HG03460 (cell line): Measurements from ENCODE around the gene PRR4.

ENCODE experiments used
- ATAC-seq: cut with Tn5 transposase; IDR thresholded peaks from one replicate; pipeline ENCODE4 v1.9.1; 2021; ENCODE audit not compliant: unreplicated experiment

The PRR4 gene, protein sequence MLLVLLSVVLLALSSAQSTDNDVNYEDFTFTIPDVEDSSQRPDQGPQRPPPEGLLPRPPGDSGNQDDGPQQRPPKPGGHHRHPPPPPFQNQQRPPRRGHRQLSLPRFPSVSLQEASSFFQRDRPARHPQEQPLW

DNA sequence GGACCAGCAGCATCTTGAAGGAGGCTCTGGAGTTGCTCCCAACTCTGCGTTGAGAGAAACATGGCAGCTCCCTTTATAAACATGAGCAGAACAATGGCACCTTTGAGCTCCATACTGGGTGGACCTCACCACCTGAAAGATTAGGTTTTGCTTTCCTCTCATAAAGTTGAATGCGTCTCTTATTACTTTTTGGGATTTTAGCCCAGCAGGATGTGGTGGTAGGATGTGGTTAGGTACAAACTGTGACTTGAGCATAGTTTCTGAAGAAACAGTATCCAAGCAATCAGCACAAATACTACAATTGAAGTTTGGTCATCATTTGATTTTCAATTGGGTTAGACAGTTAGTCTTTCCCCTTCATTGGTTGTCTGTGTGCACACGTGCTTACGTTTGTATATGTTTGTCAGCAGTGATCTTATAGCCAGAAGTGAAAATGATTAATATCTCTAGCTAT is at the start of gene PRR4:
Gene PRR4 (minus strand): TSS at position 51 of the 454 bp plus-strand sequence. CDS start 38 bp downstream, at position 13.
- ATAC-seq, result no peak

DNA sequence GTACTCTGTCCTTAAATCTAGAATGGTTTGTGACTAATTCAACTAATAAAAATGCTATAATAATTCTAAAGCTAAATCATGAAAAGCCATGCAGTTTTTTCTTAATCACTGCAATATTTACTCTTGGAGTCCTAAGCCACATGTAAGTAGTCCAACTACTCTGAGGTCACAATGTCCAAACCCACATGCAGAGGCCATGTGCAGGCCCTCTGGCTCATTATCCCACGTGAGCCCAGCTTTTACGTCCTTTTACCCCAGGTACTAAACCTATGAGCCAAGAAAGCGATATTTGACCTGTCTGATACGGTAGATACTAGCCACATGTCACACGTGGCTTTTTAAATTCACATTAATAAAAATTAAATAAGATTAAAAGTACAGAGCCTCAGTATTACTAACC is 47.6 kb upstream of the PRR4 start:
- no peak for ATAC-seq

DNA sequence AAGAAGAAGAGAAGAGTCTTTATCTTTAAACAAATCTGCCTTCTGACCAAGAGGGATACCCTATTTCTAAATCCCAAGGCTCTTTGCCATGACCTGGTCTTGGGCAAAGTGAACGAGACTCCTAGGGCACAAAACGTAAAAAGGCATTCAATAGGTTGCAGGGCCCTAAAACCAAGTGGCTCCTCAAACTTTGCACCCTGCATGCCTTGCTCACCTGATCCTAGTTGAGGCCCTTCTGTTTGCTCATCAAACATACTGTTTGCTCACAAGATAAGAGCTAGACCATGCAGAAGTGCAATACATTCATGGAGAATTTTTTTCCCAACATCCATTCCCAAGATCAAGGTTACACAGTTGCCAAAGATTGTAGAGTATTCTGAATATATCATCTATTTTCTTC is 42.7 kb upstream of the PRR4 start:
- ATAC-seq, result no peak

DNA sequence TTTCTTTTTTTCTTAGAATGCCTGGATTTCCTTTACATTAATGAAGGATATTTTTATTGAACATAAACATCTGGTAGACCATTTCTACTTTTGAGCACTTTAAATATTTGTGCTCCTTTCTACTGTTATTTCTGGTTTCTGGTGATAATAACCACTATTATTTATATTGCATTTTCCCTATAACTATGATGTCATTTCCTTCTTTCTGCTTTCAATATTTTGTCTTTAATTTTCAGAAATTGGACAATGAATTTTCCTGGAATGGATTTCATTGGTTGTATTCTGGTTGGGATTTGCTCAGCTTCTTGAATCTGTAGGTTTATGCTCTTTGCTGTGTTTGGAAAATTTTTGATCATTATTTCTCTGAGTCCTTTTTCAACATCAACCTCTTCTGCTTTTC is 40.0 kb upstream of the PRR4 start:
- no peak for ATAC-seq

DNA sequence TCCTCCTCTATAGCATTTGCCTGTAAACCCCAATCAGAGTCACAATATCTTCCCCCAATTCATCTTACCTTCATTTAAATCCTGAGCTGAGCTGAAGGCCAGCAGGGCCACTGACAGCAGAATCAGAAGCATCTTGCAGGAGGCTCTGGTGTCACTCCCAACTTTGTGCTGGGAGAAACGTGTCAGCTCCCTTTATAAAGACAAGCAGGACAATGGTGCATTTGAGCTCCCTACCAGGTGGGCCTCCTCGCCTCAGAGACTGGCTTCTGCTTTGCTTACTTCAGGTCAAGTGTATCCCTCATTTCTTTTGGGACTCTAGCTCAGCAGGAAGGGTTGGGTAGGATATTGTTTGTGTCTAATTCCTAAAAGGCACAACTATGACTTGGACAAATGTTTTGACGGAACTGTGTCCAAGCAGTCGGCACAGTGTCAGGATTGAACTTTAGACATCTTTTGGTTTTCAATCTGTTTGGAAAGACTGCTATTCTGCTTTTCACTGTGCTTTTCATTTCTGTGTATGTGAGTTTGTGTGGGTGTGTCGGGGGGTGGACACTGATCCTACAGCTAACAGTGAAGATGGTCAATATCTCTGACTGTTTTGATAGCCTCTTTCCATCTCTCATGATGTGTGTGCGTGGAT is 34.9 kb upstream of the PRR4 start, which contains the start of gene PRH1:
Gene PRH1 (minus strand): TSS at position 170 of the 640 bp plus-strand sequence. CDS start 38 bp downstream, at position 132.
- no peak for ATAC-seq

DNA sequence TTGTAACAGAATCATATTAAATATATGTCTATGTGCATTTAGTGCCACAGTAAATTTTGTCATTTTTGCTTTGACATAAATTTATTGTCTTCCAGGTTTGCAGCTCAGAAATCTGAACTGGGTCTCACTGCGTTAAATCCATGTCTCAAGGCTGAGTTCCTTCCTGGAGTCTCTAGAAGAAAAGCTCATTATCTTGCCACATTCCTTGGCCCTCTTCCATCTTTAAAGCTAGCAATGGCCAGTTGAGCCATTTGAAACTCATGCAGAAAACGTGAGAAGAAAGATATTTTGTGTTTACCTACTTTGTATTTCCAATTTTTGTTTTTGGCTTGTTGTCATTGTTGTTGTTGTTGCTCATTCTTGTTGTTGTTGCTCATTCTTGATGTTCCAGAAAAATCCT is 24.1 kb upstream of the PRR4 start:
- no peak for ATAC-seq

DNA sequence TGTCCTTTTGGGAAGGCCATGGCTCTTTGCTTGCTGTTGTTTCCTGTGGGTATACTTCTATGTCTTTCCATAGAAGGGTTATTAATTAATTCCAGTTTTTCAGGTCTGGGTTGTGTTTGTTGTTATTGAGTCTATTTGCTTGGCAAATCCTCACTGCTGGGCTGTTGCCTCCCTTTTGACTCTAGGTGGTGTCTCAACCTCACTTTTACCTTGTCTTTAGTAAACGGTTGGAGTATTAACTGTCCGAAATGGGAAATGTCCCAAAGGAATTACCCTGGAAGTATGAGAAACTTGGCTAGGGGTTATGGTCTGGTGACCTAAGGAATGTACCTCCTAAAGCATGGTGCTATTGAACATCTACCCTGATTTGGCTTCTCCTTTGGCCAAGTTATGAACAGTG is 18.1 kb upstream of the PRR4 start:
- no peak for ATAC-seq

DNA sequence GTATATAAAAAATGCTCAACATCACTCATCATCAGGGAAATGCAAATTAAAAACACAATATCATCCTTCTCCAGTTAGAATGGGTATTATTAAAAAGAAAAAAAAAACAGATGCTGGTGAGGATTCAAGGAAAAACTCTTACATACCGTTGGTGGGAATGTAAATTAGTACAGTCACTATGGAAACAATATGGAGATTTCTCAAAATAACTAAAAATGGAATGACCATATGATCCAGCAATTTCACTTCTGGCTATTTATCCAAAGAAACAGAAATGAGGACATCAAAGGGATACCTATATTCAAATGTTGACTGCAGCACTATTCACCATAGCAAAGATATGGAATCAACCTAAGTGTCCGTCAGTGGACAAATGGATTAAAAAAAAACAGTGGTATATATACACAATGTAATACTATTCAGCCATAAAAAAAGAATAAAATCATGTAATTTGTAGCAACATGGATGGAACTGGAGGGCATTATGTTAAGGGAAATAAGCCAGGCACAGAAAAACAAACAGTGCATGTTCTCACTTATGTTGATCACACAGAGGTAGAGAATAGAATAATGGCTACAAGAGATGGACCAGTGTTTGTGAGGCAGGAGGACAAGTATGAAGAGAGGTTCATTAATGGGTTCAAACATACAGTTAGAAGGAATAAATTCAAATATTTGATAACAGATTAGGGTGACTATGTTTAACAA is 14.4 kb upstream of the PRR4 start:
- ATAC-seq, result no peak

DNA sequence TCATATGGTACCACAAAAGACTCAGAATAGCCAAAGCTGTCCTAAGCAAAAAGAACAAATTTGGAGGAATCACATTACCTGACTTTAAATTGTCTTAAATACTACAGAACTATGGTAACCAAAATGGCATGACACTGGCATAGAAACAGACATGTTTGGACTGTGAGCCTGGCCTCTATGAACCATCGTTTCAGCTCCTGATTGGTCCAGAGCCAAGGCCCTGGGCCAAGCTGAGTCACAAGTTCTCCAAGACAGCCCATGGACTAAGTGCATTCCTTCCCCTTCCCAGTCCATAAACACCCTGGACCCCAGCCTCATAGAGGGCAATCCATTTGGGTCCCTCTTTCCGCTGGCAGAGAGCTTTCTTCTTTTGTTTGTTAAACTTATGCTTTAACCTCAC is 12.1 kb upstream of the PRR4 start:
- no peak for ATAC-seq

DNA sequence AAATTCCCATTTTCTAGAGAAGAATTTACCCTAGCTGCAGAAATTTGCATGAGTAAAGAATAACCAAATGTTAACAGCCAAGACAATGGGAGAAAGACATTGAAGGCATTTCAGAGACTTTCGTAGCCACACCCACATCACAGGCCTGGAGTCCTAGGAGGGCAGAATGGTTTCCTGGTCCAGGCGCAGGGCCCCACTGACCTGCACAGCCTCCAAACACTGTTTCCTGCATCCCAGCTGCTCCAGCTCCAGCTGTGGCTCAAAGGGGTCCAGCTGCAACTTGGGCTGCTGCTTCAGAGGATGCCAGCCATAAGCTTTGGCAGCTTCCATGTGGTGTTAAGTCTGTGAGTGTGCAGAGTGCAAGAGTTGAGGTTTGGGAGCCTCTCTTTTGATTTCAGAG is 6.5 kb upstream of the PRR4 start:
- no peak for ATAC-seq

DNA sequence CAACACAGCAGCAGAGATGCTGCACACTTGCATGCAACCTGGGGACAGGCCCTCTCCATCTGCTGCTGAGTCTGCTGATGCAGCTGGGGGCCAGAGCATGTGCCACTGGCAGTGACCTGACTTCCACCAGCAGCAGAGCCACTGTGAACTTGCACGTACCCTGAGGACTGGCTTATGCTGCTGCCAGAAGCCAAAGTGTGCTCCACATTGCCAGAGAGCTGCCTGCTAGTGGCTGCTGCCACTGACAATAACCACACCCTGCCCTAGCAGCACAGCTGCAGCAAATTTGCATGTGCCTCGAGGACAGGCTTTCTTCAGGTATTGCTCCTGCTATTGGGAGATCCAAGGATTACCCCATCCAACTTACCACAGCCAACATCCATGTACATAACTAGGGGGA is 4.5 kb upstream of the PRR4 start:
- ATAC-seq, result no peak

DNA sequence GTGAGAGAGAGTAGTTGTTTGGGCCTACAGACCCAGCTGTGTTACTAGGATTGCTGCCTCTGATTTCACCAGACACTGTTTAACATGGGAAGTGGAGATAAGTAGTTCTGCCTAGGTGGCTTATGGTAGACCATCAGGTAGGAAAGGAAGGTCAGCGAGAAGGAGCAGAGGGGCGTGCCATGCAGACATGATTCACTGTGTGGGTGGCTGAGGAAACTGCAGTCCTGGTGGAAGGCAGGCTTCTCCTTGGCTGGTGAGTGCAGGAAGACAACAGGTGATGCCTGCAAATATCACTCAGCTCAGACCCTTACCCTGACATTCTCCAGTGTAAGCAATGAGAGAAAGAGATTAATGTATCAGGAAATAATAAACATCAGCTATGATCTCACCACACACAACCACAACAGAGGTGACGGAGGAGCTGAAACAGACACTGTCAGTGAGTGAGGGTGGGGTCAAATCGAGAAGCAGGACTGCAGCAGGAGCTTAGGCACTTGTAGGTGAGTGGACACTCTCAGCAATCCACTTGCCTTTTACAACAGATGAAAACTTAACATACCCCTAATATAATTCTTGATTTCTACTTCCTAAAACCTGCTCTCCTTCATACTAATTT is 2.1 kb upstream of the PRR4 start:
- ATAC-seq, result no peak

DNA sequence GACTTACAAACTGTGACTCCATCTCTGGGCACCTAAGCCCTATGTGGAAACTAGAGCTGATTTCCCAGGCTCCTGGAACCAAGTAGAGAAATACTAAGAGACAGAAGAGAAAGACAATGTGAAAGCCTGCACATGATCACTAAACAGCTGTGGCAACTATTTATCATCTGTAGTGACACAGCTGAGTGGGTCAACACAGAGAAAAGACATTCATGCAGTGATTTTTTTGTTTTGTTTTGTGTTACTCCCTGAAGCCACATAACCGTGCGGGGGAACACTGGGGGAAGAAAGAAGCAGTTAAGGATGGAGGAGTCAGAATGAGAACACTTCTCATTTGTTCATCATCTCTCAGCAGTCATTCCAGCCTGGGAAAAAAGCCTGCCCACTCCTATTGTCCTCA is 1.5 kb downstream of the PRR4 start:
- ATAC-seq, result no peak

DNA sequence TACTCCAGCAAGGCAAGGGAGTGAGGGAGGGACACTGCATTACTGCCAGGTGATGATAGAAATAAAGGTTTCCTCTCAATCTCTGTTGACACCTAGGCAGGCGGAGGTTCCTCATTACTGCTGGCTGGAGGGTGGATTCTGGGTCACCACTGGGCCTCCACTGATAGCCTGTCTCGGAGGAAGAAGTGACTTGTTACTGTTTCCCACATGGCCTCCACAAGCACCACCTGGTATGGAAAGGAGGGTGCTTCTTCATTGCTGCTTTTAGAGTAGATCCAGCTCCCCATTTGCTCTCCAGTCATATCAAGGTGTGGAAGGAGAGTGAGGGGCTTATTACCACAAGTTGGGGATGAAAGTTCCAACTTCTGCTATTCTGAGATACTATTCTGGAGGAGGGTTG is 6.4 kb downstream of the PRR4 start:
- ATAC-seq, result no peak

DNA sequence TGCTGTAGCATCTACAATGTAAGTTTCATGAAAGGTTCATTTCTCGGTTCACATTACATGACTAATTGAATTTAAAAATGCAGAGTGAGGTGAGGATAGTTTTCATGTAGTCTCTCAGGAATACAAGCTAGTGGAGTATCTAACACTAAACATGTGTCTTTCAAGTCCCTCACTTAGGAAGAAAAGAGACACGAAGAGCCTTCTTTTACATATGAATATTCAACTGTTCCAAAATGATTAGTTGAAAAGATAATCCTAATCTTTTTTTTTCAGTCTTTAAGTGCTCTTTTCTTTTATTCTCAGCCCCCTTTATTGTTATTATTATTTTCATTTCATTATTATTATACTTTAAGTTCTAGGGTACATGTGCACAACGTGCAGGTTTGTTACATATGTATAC is 10.8 kb downstream of the PRR4 start:
- no peak for ATAC-seq

DNA sequence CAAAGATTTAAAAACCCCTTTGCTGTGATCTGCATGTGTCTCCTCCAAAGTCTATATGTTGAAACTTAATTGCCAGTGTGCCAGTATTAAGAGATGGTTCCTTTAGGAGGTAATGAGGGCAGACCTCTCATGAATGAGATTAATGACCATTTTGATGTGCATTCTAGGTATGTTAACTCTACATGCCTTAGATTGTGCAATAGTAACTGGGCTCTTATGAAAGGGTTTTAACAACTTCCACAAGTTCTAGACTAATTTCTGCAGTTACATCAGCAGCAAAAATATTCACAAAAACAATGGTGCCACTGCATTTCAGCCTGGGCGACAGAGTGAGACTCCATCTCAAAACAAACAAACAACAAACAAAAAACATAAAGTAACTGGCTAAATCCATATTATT is 19.3 kb downstream of the PRR4 start:
- no peak for ATAC-seq

DNA sequence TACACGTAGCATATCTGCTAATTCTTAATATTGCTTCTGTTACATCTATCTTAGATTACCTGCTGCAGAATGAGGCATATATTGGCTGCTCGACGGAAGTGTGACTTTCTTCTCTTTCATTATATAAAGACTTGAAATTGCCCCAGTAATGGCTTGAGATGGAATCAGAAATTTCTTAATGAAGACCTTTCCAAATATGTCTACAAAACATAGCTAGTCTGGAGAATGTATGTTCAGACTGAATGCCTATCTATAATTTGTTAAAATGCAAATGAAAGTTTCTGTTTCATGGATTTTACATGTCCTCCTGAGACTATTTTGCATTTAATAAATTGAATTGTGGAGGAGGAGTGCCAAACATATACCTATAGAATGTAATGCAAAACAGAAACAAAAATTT is 23.0 kb downstream of the PRR4 start, which contains the start of gene TAS2R10:
Gene TAS2R10 (minus strand): TSS at position 101 of the 400 bp plus-strand sequence. CDS start 89 bp downstream, at position 12.
- no peak for ATAC-seq

DNA sequence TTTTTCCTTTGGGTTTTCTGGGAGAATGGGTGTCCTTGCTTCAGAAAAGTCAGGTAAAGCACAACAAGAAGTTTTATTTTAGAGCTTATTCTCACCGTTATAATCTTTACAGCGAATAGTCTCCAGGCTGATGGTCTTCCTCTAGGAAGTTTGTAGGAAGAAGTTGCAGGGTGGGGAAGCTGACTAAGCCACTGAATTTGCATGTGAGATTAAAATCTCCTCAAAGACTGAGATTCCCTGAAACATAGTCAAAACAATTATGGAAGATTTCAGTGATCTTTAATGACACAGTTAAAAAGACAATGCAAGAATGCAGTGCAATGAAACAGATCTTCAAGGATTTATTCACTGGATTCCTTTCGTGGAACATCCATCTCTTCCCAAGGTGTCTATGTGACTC is 24.3 kb downstream of the PRR4 start:
- no peak for ATAC-seq

DNA sequence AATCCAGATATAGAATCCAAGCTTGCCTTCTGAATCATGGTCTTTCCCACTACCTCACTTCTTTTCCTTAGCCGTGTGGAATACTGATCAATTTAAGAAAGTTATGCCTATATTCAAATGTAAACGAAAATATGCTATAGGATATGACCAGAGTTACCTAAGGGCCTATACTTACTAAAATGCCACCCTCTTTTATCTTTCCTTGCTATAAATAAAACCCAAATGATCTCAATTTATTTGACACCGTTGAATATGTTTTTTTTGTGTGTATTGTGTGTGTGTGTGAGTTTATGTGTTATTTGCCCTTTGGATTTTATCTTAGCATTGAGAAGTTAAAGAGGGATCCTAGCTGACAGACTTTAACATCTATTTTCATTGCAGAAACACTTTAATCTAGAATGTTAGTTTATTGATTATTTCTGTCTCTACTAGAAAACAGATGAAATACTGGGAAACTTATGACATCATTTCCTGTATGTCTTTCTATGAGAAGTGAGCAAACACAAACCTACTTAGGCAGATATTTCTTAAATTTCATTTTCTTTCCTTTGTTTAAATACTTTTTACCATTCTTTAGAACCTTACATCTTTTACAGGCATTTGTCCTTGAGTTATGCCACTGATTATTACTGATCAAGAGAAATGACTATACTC is 37.3 kb downstream of the PRR4 start:
- no peak for ATAC-seq

DNA sequence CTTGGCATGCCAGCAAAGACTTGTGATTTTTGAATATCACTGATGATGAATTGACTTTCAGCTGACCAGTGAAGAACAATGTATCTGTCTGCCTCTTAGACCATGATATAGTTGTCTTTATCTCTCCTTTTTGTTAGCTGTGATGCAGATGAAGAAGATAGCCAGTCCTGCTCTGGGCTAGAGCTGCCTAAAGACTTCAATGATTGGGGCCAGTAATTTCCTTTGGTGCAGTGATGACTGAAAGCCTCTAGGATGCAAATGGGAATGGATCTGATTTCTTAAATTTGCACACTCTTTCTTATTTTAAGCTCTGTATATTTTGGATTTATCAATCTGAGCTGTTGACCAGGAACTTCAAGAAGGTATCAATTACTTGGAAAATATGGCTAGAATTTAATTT is 39.2 kb downstream of the PRR4 start, which contains the start of gene TAS2R9:
Gene TAS2R9 (minus strand): TSS at position 101 of the 400 bp plus-strand sequence. CDS start 93 bp downstream, at position 8.
- ATAC-seq, result no peak

DNA sequence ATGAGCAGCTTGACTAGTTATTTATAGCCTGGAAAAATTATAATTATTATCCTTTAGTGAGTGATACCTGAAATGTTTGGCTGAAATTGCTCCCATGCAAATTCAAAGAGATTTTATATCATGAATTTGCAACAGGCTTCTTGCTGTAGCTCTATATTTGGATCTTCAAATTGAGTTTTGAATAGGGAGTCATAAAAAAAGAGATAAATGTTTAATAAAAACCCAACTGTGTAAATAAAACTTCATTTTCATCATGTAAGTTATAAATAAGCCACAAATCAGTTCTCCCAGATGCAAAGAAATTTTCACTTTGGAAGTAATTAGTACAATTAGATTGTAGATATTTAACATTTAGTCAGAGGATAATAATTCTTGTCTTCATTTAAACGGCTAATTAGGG is 42.1 kb downstream of the PRR4 start, which contains the start of gene TAS2R8:
Gene TAS2R8 (minus strand): TSS at position 101 of the 400 bp plus-strand sequence. CDS start 306 bp downstream, outside the sequence.
- no peak for ATAC-seq
